ENCODE measurements around the gene DNLZ.

DNA sequence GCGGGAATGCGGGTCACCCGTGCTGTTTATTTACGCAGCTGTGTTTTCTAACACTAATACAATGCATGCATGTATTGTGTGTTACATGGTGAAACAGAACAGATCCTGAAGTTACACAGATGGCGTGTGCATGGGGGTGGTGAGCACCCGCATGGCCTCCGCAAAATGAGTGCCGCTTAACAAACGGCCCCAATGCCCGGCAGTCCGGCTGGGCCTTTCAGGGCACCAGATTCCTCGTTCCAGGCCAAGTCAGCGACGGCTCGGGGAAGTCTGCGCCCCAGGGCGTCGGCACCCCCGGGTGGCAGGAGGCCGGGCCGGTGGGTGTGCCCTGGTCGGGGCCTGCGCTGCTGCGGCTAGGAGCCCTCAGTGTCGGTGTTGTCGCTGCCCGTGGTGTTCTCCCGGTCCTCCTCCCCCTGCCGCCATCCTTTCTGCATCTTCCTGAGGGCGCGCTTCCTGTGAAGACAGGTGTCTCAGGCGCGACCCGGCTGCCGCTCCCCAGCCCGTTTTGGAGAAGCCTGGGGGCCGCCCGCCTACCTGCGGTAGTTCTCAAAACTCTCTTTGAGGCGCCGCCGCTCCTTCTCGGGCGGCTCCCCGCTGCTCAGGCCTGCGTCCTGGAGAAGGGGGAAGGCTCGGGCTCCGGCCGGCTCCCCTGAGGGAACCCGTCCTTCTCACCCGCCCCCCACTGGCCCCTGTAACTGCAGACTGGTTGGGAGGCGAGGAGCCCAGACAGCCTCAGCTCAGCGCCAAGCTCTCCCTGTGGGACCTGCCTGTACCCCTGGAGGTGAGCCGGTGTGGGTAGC is 605 bp upstream of the DNLZ start:
- TF ChIP-seq SUZ12 (IDR thresholded peaks at IDR 0.05; ENCODE audit: extremely low read depth, insufficient read depth, insufficient read length) (no peak), YY1 (IDR thresholded peaks at IDR 0.05; ENCODE audit: insufficient read depth, insufficient read length) (no peak)
